HG03095 (cell line): Measurements from ENCODE around the gene RNF166.
"Not testable (repeated sequence)": the region's sequence is repeated elsewhere in the genome, so short reads cannot be mapped to it uniquely, and the experiment has no call there.

Source experiments
- ATAC-seq: cut with Tn5 transposase; IDR thresholded peaks from one replicate; pipeline ENCODE4 v1.9.1; 2021; ENCODE audit warnings: moderate library complexity; ENCODE audit not compliant: unreplicated experiment

Gene RNF166

GRCh38 chr16:88680554-88681083 is 25.6 kb downstream of the RNF166 start:
- ATAC-seq = no peak

DNA sequence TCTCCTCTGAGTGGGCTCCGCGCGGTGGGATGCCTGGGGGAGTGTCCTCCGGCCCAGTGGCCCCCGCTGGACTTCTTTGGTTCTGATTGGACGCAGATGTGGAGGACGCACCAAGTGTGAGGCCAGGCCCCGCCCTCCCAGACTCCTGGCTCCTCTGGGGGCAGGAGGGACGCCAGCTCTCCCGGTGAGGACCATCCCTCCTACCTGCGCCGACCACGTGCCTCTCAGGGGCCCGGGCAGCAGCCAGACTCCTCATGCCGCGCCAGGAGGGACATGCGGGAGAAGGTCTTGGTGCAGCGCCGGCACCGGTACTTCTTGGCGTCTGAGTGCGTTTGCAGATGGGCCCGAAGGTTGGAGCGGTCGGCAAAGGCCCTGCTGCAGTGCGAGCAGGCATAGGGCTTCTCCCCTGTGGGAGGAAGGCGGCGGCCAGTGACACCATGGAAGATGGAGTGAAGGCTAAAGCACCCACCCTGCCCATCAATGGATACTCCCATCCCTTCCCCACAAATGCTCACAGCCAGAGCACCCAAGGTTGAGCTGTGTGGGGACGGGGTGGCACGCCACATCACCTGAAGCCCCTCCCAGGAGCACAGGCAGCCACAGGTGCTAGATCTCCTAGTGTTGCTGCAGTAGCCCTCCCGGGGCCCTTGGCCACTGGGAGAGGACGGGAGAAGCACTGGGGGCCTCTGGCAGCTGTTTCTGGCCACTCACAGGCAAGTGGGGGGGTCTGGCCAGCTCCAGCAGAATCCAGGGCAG is 27.8 kb downstream of the RNF166 start:
- ATAC-seq = no peak

DNA sequence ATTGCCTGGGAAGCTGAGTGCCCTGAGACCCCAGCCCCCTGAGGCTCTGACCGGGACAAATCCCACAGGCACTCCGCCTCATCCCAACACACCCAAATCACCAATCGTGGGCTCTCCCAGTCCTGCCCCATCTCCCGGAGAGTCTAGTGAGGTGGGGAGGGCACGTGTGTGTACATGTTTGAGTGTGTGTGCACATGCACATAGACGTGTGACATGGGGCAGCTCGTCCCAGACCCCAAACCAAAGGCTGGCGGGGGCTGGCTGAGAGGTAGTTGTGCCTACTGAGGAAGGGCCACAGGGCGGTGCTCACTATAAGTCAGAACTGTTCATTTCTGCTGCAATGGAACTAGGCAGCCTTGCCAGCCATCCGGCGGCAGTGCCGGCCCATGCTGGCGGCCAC is 28.5 kb downstream of the RNF166 start:
- ATAC-seq = no peak

GRCh38 chr16:88676502-88677242 is 29.5 kb downstream of the RNF166 start:
- ATAC-seq = no peak

DNA sequence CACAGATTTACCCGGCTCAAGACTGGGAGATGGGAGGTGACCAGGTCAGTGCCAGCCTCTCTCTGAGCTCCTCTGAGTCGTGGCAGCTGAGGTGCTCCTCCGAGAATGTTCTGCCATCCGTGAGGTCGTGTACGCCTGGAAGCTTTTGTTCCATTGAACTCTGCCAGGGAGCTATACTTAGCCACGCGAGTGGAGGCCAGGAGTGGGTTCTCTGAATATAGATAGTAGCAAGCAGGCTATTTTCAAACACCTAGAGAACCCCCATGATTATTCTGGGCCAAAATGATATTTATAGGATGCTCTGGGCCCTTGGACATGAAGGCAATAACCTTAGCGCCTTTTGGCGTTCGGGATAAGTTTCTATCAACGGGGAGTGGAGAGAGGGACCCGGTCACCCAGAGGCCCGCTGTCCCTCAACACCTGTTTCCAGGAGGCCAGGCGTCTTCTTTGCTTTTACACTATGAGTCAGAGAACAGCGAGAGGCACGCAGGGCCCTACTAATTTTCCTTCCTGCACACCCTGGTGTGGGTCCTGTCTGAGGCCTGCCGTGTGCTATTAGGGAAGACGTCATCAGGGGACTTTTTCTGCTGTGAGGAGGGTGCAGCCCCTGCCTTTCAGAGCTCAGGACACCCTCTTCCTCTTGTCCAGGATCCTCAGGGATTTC is 32.4 kb downstream of the RNF166 start:
- ATAC-seq = no peak

- no peak for ATAC-seq
Measured at GRCh38 chr16:88672776-88673175, 33.4 kb downstream of the RNF166 start.

DNA sequence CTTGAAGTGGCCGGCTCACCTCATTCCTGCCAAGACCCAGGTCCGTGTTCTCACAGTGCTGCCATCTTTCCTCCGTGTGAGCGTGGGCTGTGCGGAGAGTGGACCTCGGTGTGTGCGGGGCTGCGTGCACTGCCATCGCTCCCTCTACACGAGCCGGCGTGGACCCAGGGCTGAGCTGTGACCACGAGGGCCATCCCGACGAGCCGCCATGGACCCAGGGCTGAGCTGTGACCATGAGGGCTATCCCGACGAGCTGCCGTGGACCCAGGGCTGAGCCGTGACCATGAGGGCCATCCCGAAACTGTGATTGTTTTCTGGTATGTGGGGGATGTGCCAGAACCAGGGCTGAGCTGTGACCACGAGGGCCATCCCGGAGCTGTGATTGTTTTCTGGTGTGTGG is 34.4 kb downstream of the RNF166 start:
- ATAC-seq = no peak

- ATAC-seq = no peak
Measured at GRCh38 chr16:88669980-88670379, 36.2 kb downstream of the RNF166 start.

GRCh38 chr16:88669493-88669892 is 36.7 kb downstream of the RNF166 start:
- not testable (repeated sequence) for ATAC-seq

GRCh38 chr16:88667461-88667860 is 38.7 kb downstream of the RNF166 start:
- no peak for ATAC-seq

DNA sequence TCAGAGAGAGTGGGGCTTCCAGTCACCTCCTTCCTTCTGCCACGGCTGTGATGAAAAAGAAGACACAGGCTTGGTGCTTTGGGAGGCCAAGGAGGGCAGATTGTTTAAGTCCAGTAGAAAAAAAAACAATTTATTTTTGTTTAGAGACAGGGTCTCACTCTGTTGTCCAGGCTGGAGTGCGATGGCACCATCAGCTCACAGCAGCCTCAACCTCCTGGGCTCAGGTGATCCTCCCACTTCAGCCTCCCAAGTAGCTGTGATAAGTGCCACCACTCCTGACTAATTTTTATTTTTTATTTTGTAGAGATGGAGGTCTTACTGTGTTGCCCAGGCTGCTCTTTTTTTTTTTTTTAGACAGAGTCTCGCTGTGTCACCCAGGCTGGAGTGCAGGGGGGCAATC is 40.6 kb downstream of the RNF166 start:
- no peak for ATAC-seq

GRCh38 chr16:88665148-88665547 is 41.1 kb downstream of the RNF166 start:
- no peak for ATAC-seq

GRCh38 chr16:88662843-88663606 is 43.2 kb downstream of the RNF166 start, which contains the start of gene MVD:
MVD (minus strand) TSS chr16:88663091; CDS start chr16:88663080, 11 bp downstream.
- ATAC-seq = peak; percentile 88

DNA sequence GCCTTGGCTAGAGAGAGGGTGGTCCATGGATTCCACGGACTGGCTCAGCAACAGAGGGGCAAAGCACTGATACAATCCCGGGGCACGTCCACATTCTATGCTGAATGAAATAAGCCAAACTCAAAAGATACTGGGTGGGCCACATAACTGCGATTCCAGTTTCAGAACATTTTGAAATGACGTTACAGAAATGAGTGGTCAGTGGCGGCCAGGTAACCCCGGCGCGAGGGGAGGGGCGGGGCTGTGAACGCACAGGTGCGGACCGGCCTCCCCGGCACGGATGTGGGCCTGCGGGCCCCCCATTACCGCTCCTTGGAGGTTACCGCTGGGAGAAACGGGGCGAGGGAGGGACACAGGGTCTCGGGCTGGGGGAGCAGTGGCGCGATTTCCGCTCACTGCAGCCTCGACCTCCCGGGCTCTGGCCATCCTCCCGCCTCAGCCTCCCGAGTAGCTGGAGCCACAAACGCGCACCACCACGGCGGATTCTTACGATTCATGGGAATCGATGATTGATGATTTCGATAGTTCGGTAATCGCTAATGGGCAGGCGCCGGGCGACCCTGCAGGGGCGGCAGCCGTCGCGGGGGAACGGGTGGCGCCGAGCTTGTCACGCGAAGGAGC is 43.9 kb downstream of the RNF166 start:
- ATAC-seq = no peak

GRCh38 chr16:88661468-88661867 is 44.7 kb downstream of the RNF166 start:
- ATAC-seq = no peak

DNA sequence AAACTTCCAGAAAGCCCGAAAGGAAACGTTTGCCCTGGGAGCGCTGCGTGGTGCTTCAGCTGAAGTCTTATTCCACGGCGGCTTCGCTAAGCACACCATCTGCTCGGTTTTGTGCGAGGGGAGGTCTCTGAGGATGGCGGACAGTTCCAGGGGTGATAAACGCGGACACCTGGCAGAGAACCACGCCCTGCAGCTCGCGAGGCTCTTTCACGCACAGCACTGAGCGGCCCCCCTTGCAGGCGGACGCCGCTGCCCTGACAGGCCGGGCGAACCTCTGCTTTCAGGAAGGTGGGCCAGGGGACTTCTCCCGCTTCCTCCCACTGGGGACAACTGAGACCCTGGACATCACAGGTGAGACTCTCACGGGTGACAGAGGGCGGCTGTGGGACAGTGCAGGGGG is 47.0 kb downstream of the RNF166 start:
- no peak for ATAC-seq

GRCh38 chr16:88658714-88659113 is 47.5 kb downstream of the RNF166 start:
- no peak for ATAC-seq

DNA sequence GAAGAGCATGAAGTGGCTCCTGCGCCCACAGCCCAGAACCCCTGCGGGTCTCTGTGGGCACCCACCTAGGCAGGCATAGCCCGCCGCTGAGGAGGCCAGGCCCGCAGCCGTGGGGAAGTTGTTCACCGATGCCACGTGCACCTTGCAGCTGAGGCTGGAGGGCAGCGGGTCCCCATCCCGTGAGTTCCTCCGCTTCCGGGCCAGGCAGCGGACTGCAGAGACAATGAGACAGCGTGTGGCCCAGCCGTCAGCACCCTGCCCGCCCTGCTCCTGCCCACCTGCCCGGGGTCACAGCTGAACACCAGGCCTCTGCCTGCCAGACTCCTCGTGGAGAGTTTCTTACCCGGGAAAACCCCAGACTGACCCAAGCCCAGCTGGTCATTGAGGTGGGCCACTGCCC is 48.8 kb downstream of the RNF166 start:
- ATAC-seq = no peak

DNA sequence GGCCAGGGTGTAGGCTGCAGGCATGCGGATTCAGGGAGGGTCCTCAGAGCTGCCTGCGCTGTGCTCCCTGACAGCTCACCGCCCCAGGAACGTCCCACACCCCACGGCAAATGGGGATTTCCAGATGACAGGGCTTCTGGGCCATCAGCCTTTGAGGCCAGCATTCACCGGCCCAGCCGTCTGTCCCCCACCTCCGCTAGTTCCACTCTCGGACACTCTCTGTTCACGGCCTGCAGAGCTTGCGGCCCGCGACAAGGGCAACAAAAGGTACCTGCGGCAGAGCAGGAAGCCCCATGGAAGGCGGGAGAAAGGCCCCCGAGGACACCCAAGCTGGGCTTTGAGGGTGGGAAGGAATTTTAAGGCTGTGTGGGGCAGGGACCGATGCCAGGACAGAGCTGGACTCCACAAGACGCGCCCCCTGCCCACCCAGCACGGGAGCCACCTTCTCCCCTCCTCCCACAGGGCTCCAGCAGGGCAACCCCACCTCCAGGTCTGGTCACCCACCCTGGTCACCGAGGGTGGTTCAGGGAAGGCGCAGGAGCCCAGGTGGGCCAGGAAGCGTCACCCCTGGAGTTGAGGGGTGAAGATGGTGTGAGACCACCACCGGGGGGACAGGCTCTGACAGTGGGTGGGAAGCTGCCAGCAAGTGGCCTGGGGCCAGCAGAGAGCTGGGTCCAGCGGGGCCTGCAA is 49.8 kb downstream of the RNF166 start:
- no peak for ATAC-seq
